Activated CD4-positive, alpha-beta T cell treated with anti-CD3 and anti-CD28 coated beads, Interleukin-2, amount 10 ng/mL, durations not matched to agents 7 days and 5 days (primary cell): ENCODE measurements around the gene TBC1D8. TPM values are rescaled to one million over a fixed set of nuclear protein-coding genes. Genes with fewer than 3 reads are reported as not detected.
"Not testable (repeated sequence)": the region's sequence is repeated elsewhere in the genome, so short reads cannot be mapped to it uniquely, and the experiment has no call there.

ENCODE experiments used
- CTCF ChIA-PET: fragments of 350-600 bp; sonication (Branson Sonifier 250); formaldehyde crosslinking; loops from one replicate; lab custom pipeline; 2021; ENCODE audit warnings: antibody characterized with exemption; lab: Charles Lee
- POLR2A ChIA-PET: fragments of 350-600 bp; sonication (Branson Sonifier 250); formaldehyde crosslinking; loops from one replicate; lab custom pipeline; 2021; ENCODE audit warnings: antibody characterized with exemption; lab: Charles Lee
- DNase-seq: peaks from one replicate; pipeline ENCODE4 v3.0.0-alpha.2; 2020
- H3K27ac Mint-ChIP-seq: one replicate; pipeline ENCODE4 v1.8.0; 2021; ENCODE audit warnings: mild to moderate bottlenecking, moderate library complexity, mixed read lengths
- H3K27me3 Mint-ChIP-seq: one replicate; pipeline ENCODE4 v1.8.0; 2021; ENCODE audit warnings: mixed read lengths
- H3K36me3 Mint-ChIP-seq: one replicate; pipeline ENCODE4 v1.8.0; 2021; ENCODE audit warnings: low read depth, mixed read lengths
- H3K4me1 Mint-ChIP-seq: one replicate; pipeline ENCODE4 v1.8.0; 2021; ENCODE audit warnings: mixed read lengths
- H3K4me3 Mint-ChIP-seq: one replicate; pipeline ENCODE4 v1.8.0; 2021; ENCODE audit warnings: mild to moderate bottlenecking, moderate library complexity, mixed read lengths
- H3K9me3 Mint-ChIP-seq: one replicate; pipeline ENCODE4 v1.8.0; 2021; ENCODE audit warnings: mixed read lengths
- total RNA-seq, 2 experiments: library from RNA; stranded (reverse); gene quantifications; one replicate each; pipeline ENCODE4 v1.2.3, GENCODE V29; 2021

The TBC1D8 gene
- total RNA-seq, 2 experiments from 2014 or later: 0.50 to 0.65 TPM

- DNase-seq: no peak
- peaks cover 14% of the 10 kb centered on the region for H3K9me3 Mint-ChIP-seq
- no peak overlapping the region for H3K4me3 Mint-ChIP-seq
- no peaks in the 10 kb centered on the region for H3K36me3 Mint-ChIP-seq
- no peak overlapping the region for H3K27ac Mint-ChIP-seq
- no peaks in the 10 kb centered on the region for H3K27me3 Mint-ChIP-seq
- H3K4me1 Mint-ChIP-seq: no peaks in the 10 kb centered on the region
- ChIA-PET CTCF (interaction anchor here (0.6 kb wide), 1 partner anchor 94 kb away, joined by 4 read pairs; no protein-coding TSS in a partner anchor), POLR2A (no interaction called here)
Observed at GRCh38 chr2:101185085-101185484, 33.9 kb upstream of the TBC1D8 start.

- no peak for DNase-seq
- H3K4me3 Mint-ChIP-seq: no peak overlapping the region
- no peak overlapping the region for H3K27ac Mint-ChIP-seq
- no peaks in the 10 kb centered on the region for H3K4me1 Mint-ChIP-seq
- H3K27me3 Mint-ChIP-seq: no peaks in the 10 kb centered on the region
- H3K9me3 Mint-ChIP-seq: no peaks in the 10 kb centered on the region
- CTCF ChIA-PET: interaction anchor here (1.4 kb wide), 1 partner anchor 15 kb away, joined by 3 read pairs; no protein-coding TSS in a partner anchor
- POLR2A ChIA-PET: no interaction called here
- no peaks in the 10 kb centered on the region for H3K36me3 Mint-ChIP-seq
Observed at GRCh38 chr2:101179982-101180381, 28.8 kb upstream of the TBC1D8 start.

- Mint-ChIP-seq H3K27ac (no peak overlapping the region), H3K27me3 (no peaks in the 10 kb centered on the region), H3K36me3 (no peaks in the 10 kb centered on the region), H3K4me3 (no peak overlapping the region), H3K4me1 (peaks cover 6% of the 10 kb centered on the region), H3K9me3 (peaks cover 11% of the 10 kb centered on the region)
- POLR2A ChIA-PET: no interaction called here
- DNase-seq: no peak
- CTCF ChIA-PET: no interaction called here
Observed at GRCh38 chr2:101176803-101177202, 25.6 kb upstream of the TBC1D8 start.

GRCh38 chr2:101175991-101176390 is 24.8 kb upstream of the TBC1D8 start:
- ChIA-PET POLR2A (no interaction called here), CTCF (no interaction called here)
- DNase-seq: no peak
- no peaks in the 10 kb centered on the region for H3K27me3 Mint-ChIP-seq
- H3K9me3 Mint-ChIP-seq: peaks cover 12% of the 10 kb centered on the region
- H3K4me3 Mint-ChIP-seq: no peak overlapping the region
- H3K4me1 Mint-ChIP-seq: peaks cover 6% of the 10 kb centered on the region
- H3K27ac Mint-ChIP-seq: no peak overlapping the region
- no peaks in the 10 kb centered on the region for H3K36me3 Mint-ChIP-seq

- Mint-ChIP-seq H3K27ac (no peak overlapping the region), H3K27me3 (no peaks in the 10 kb centered on the region), H3K9me3 (peaks cover 16% of the 10 kb centered on the region), H3K36me3 (no peaks in the 10 kb centered on the region), H3K4me3 (no peak overlapping the region), H3K4me1 (peaks cover 6% of the 10 kb centered on the region)
- DNase-seq: no peak
- CTCF ChIA-PET: interaction anchor here (0.8 kb wide), 1 partner anchor 15 kb away, joined by 3 read pairs; no protein-coding TSS in a partner anchor
- POLR2A ChIA-PET: no interaction called here
Observed at GRCh38 chr2:101173707-101174295, 22.6 kb upstream of the TBC1D8 start.

- H3K9me3 Mint-ChIP-seq: peaks cover 31% of the 10 kb centered on the region
- CTCF ChIA-PET: interaction anchor here (2.2 kb wide), 1 partner anchor 12 kb away, joined by 6 read pairs; no protein-coding TSS in a partner anchor
- H3K36me3 Mint-ChIP-seq, DNase-seq, H3K27ac Mint-ChIP-seq, H3K27me3 Mint-ChIP-seq, POLR2A ChIA-PET, H3K4me3 Mint-ChIP-seq: not testable (repeated sequence)
- peaks cover 12% of the 10 kb centered on the region for H3K4me1 Mint-ChIP-seq
Observed at GRCh38 chr2:101169822-101170221, 18.6 kb upstream of the TBC1D8 start.

GRCh38 chr2:101168706-101169105 is 17.5 kb upstream of the TBC1D8 start:
- H3K27ac Mint-ChIP-seq: no peak overlapping the region
- H3K4me1 Mint-ChIP-seq: peaks cover 9% of the 10 kb centered on the region
- peaks cover 28% of the 10 kb centered on the region for H3K9me3 Mint-ChIP-seq
- no peak overlapping the region for H3K4me3 Mint-ChIP-seq
- no peak for DNase-seq
- POLR2A ChIA-PET: no interaction called here
- CTCF ChIA-PET: no interaction called here
- H3K36me3 Mint-ChIP-seq: peaks cover 9% of the 10 kb centered on the region
- H3K27me3 Mint-ChIP-seq: no peaks in the 10 kb centered on the region

- H3K27ac Mint-ChIP-seq, H3K27me3 Mint-ChIP-seq, DNase-seq, H3K36me3 Mint-ChIP-seq, H3K4me1 Mint-ChIP-seq, CTCF ChIA-PET, H3K4me3 Mint-ChIP-seq, POLR2A ChIA-PET: not testable (repeated sequence)
- H3K9me3 Mint-ChIP-seq: peaks cover 25% of the 10 kb centered on the region
Observed at GRCh38 chr2:101167532-101167931, 16.4 kb upstream of the TBC1D8 start.

- ChIA-PET POLR2A (no interaction called here), CTCF (no interaction called here)
- Mint-ChIP-seq H3K27me3 (no peaks in the 10 kb centered on the region), H3K4me3 (no peak overlapping the region), H3K4me1 (peaks cover 6% of the 10 kb centered on the region), H3K9me3 (peaks cover 17% of the 10 kb centered on the region), H3K36me3 (peaks cover 9% of the 10 kb centered on the region), H3K27ac (no peak overlapping the region)
- no peak for DNase-seq
Observed at GRCh38 chr2:101164021-101164420, 12.8 kb upstream of the TBC1D8 start.

GRCh38 chr2:101162561-101163330 is 11.6 kb upstream of the TBC1D8 start:
- peaks cover 8% of the 10 kb centered on the region for H3K9me3 Mint-ChIP-seq
- peaks cover 8% of the 10 kb centered on the region for H3K36me3 Mint-ChIP-seq
- H3K4me3 Mint-ChIP-seq: no peak overlapping the region
- DNase-seq: no peak
- peaks cover 6% of the 10 kb centered on the region for H3K4me1 Mint-ChIP-seq
- H3K27me3 Mint-ChIP-seq: no peaks in the 10 kb centered on the region
- CTCF ChIA-PET: no interaction called here
- POLR2A ChIA-PET: no interaction called here
- no peak overlapping the region for H3K27ac Mint-ChIP-seq

- POLR2A ChIA-PET: no interaction called here
- no peaks in the 10 kb centered on the region for H3K9me3 Mint-ChIP-seq
- peaks cover 3% of the 10 kb centered on the region for H3K4me1 Mint-ChIP-seq
- H3K36me3 Mint-ChIP-seq: peaks cover 3% of the 10 kb centered on the region
- CTCF ChIA-PET: no interaction called here
- no peaks in the 10 kb centered on the region for H3K27me3 Mint-ChIP-seq
- no peak overlapping the region for H3K4me3 Mint-ChIP-seq
- no peak overlapping the region for H3K27ac Mint-ChIP-seq
- no peak for DNase-seq
Observed at GRCh38 chr2:101161658-101162057, 10.5 kb upstream of the TBC1D8 start.

- Mint-ChIP-seq H3K4me3 (no peak overlapping the region), H3K27me3 (no peaks in the 10 kb centered on the region), H3K27ac (no peak overlapping the region), H3K4me1 (no peaks in the 10 kb centered on the region), H3K36me3 (no peaks in the 10 kb centered on the region), H3K9me3 (no peaks in the 10 kb centered on the region)
- no peak for DNase-seq
- POLR2A ChIA-PET: no interaction called here
- CTCF ChIA-PET: no interaction called here
Observed at GRCh38 chr2:101160454-101160853, 9.3 kb upstream of the TBC1D8 start.

- no peak for DNase-seq
Observed at GRCh38 chr2:101159526-101159925, 8.3 kb upstream of the TBC1D8 start.

More at GRCh38 chr2:101159526-101159925, 8.3 kb upstream of the TBC1D8 start:
- CTCF ChIA-PET: no interaction called here
- POLR2A ChIA-PET: no interaction called here
- no peak overlapping the region for H3K27ac Mint-ChIP-seq
- H3K4me1 Mint-ChIP-seq: no peaks in the 10 kb centered on the region
- H3K27me3 Mint-ChIP-seq: peaks cover 3% of the 10 kb centered on the region
- H3K36me3 Mint-ChIP-seq: no peaks in the 10 kb centered on the region
- H3K9me3 Mint-ChIP-seq: no peaks in the 10 kb centered on the region
- no peak overlapping the region for H3K4me3 Mint-ChIP-seq
